Measurements from ENCODE around the gene PDE6A.

- no peak for TF ChIP-seq GATA2 (IDR thresholded peaks at IDR 0.05; ENCODE audit: low read depth, low read length)
- no peak for TF ChIP-seq GATA3 (IDR thresholded peaks at IDR 0.05; ENCODE audit: low read depth, low read length)
Observed at GRCh38 chr5:149939546-149939945, 5.0 kb downstream of the PDE6A start.
